ENCODE measurements around the gene EPHA7.

Gene EPHA7

GRCh38 chr6:93213028-93213427 lies 206.3 kb downstream of the EPHA7 start:
- Mint-ChIP-seq H3K36me3 (no peaks in the 10 kb centered on the region), H3K9me3 (ENCODE audit: low read depth) (peaks cover 10% of the 10 kb centered on the region), H3K4me1 (ENCODE audit: low read depth) (no peaks in the 10 kb centered on the region), H3K27ac (no peak overlapping the region), H3K4me3 (no peak overlapping the region), H3K27me3 (no peaks in the 10 kb centered on the region)

- Mint-ChIP-seq H3K4me3 (no peak overlapping the region), H3K9me3 (ENCODE audit: low read depth) (peaks cover 8% of the 10 kb centered on the region), H3K27me3 (no peaks in the 10 kb centered on the region), H3K27ac (no peak overlapping the region), H3K36me3 (no peaks in the 10 kb centered on the region), H3K4me1 (ENCODE audit: low read depth) (no peaks in the 10 kb centered on the region)
Measured at GRCh38 chr6:93210908-93211307, 208.5 kb downstream of the EPHA7 start.

- no peaks in the 10 kb centered on the region for H3K4me1 Mint-ChIP-seq (ENCODE audit: low read depth)
- no peaks in the 10 kb centered on the region for H3K27me3 Mint-ChIP-seq
- peaks cover 8% of the 10 kb centered on the region for H3K9me3 Mint-ChIP-seq (ENCODE audit: low read depth)
- no peaks in the 10 kb centered on the region for H3K36me3 Mint-ChIP-seq
- H3K27ac Mint-ChIP-seq = no peak overlapping the region
- no peak overlapping the region for H3K4me3 Mint-ChIP-seq
Measured at GRCh38 chr6:93209358-93209757, 210.0 kb downstream of the EPHA7 start.

- no peaks in the 10 kb centered on the region for H3K27me3 Mint-ChIP-seq
- no peaks in the 10 kb centered on the region for H3K36me3 Mint-ChIP-seq
- no peak overlapping the region for H3K4me3 Mint-ChIP-seq
- peaks cover 4% of the 10 kb centered on the region for H3K9me3 Mint-ChIP-seq (ENCODE audit: low read depth)
- H3K4me1 Mint-ChIP-seq (ENCODE audit: low read depth) = no peaks in the 10 kb centered on the region
- no peak overlapping the region for H3K27ac Mint-ChIP-seq
Measured at GRCh38 chr6:93196406-93196970, 222.9 kb downstream of the EPHA7 start.

- Mint-ChIP-seq H3K27me3 (no peaks in the 10 kb centered on the region), H3K4me1 (ENCODE audit: low read depth) (no peaks in the 10 kb centered on the region), H3K36me3 (no peaks in the 10 kb centered on the region), H3K27ac (no peak overlapping the region), H3K9me3 (ENCODE audit: low read depth) (peaks cover 10% of the 10 kb centered on the region), H3K4me3 (no peak overlapping the region)
Measured at GRCh38 chr6:93194480-93194879, 224.9 kb downstream of the EPHA7 start.

- Mint-ChIP-seq H3K4me3 (no peak overlapping the region), H3K27me3 (no peaks in the 10 kb centered on the region), H3K27ac (no peak overlapping the region), H3K9me3 (ENCODE audit: low read depth) (peaks cover 10% of the 10 kb centered on the region), H3K4me1 (ENCODE audit: low read depth) (no peaks in the 10 kb centered on the region), H3K36me3 (no peaks in the 10 kb centered on the region)
Measured at GRCh38 chr6:93193868-93194267, 225.5 kb downstream of the EPHA7 start.

Data from activated naive CD8-positive, alpha-beta T cell (primary cell).